Aorta (tissue), 5 donors: ENCODE results near the gene COQ4. TPM values are rescaled to one million over a fixed set of nuclear protein-coding genes. Genes with fewer than 3 reads are reported as not detected.
A peak's percentile ranks its signal among the peaks of the same experiment; 100 is the strongest.
"Not testable (repeated sequence)": the region's sequence is repeated elsewhere in the genome, so short reads cannot be mapped to it uniquely, and the experiment has no call there.

Experiments
- ATAC-seq: fragments of 200-7000 bp; cut with Tn5 transposase; one replicate; pipeline ENCODE4 v1.9.1; 2022; ENCODE audit warnings: moderate library complexity; ENCODE audit not compliant: low FRiP score
- DNase-seq, 2 donors: peaks; one replicate each; pipeline ENCODE4 v3.0.0-alpha.2; 2020
- H3K27ac ChIP-seq, 2 donors: one replicate each; pipeline ENCODE4 v1.5.1; 2013; ENCODE audit warnings: low read length in 2 of 2, mild to moderate bottlenecking in 2 of 2, moderate library complexity in 2 of 2, control low read depth in 1 of 2, inconsistent platforms in 1 of 2, low read depth in 1 of 2
- H3K27me3 ChIP-seq, 2 donors: one replicate each; pipeline ENCODE4 v1.6.1; 2013; ENCODE audit warnings: control low read depth in 1 of 2, low read length in 1 of 2, mild to moderate bottlenecking in 1 of 2, moderate library complexity in 1 of 2; ENCODE audit not compliant: insufficient read depth in 2 of 2, control insufficient read depth in 1 of 2
- H3K36me3 ChIP-seq, 2 donors: one replicate each; pipeline ENCODE4 v1.6.1; 2013; ENCODE audit warnings: control low read depth in 1 of 2, low read length in 1 of 2, mild to moderate bottlenecking in 1 of 2; ENCODE audit not compliant: insufficient read depth in 2 of 2, control insufficient read depth in 1 of 2
- H3K4me1 ChIP-seq, 2 donors: one replicate each; pipeline ENCODE4 v1.6.1; 2013; ENCODE audit warnings: low read length in 2 of 2, control low read depth in 1 of 2, mild to moderate bottlenecking in 1 of 2, moderate library complexity in 1 of 2; ENCODE audit not compliant: insufficient read depth in 2 of 2, control insufficient read depth in 1 of 2
- H3K4me3 ChIP-seq, 2 donors: one replicate each; pipeline ENCODE4 v1.5.1; 2013; ENCODE audit warnings: low read length in 2 of 2, control low read depth in 1 of 2, mild to moderate bottlenecking in 1 of 2
- H3K9me3 ChIP-seq: one replicate; pipeline ENCODE4 v1.6.1; 2013; ENCODE audit warnings: mild to moderate bottlenecking, low read length; ENCODE audit not compliant: control insufficient read depth
- WGBS, 2 donors: extraction: QIAGEN DNeasy Blood & Tissue Kit; methylation state at CpG; one replicate each; pipeline ENCODE4 v1.1.7; 2013; 5-methylcytosine and 5-hydroxymethylcytosine counted together
- intact Hi-C, 2 donors: fragments of 100-400 bp; cut with DNase I; formaldehyde crosslinking; loops; one replicate each; pipeline versions ENCODE4 v1.14.2 to v1.15.0; 2022
- long read RNA-seq, 2 donors: library from polyadenylated mRNA; unstranded; transcript quantifications; one replicate each; pipeline ENCODE4 v2.0.0, GENCODE V29; 2020 to 2021
- polyA plus RNA-seq, 2 donors: library from polyadenylated mRNA; stranded (reverse); fragments of 200-250 nt; gene quantifications; one replicate each; pipeline ENCODE4 v1.2.3, GENCODE V29; 2013
- total RNA-seq, 2 donors: library from RNA; stranded (reverse); fragmentation: NEBNext Ultra II Directional; extraction: Animal tissue kit (Norgen Biotek cat#: 25700); gene quantifications; one replicate each; pipeline ENCODE4 v1.2.1, GENCODE V29; 2021
- donor health status: healthy with polysubstance abuse.
- donor health status: Bipolar disorder and iron deficiency.
- donor health status: DM: no; HTN: no; CAD: no.
- donor health status: DM: no; HTN: no; CAD: no.
- donor health status: DM: yes; HTN: yes; CAD: no.

Gene COQ4
- total RNA-seq, result 10 to 100 TPM; 14.7 to 28.4 TPM
- 10 to 100 TPM; 22.2 to 53.8 TPM for polyA plus RNA-seq
- long read RNA-seq, donor 1, transcript COQ4-201 (7 exons, 1,548 nt), result major isoform, 12 of 20 reads
- long read RNA-seq, donor 1, partial matches to known transcripts, result 2 of 20 reads
- long read RNA-seq, donor 1, other reads (novel, unspliced or antisense), result 3 of 20 reads
- long read RNA-seq, donor 2, transcript COQ4-201 (7 exons, 1,548 nt), result major isoform, 9 of 13 reads
- long read RNA-seq, donor 2, partial matches to known transcripts, result 0 of 13 reads
- long read RNA-seq, donor 2, other reads (novel, unspliced or antisense), result 0 of 13 reads

DNA sequence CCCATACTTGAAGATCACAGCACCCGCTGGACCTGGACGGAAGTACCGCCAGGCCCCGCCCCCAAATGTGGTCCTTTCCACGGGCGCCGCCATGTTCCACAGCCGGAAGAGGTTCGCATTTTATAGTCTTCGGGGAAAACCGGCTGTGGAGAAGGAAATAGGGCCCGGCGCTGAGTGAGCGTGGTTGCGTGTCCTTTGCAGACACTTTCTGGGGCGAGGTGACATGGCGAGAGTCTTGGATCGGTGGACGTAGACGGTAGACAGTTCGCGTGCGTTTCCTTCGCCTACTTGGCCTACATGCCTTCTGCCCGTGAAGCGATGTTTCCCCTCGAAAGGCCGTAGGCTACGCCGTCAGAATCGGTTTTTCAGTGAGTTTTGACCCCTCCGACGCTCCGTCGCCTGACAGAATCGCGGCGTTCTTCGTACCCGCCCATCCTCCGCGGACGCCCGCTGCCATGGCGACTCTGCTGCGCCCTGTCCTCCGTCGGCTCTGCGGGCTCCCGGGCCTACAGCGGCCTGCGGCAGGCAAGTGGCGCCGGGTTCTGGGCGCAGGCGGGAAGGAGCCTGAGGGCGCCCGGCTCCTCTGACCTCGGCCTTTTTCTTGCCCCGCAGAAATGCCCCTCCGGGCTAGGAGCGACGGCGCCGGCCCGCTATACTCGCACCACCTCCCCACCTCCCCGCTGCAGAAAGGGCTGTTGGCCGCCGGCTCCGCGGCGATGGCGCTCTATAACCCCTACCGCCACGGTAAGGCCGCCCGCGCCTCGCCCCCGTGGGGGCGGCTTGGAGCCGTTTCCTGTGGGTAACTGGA is at the start of gene COQ4, which contains the start of gene TRUB2:
TSS of gene COQ4 (plus strand) at position 436 of the 808 bp plus-strand sequence. CDS start at position 456, 20 bp downstream.
TSS of gene TRUB2 (minus strand) at position 44 of the 808 bp plus-strand sequence. CDS start at position 5, 39 bp downstream.
- Histone ChIP-seq H3K36me3 (no peaks in the 10 kb centered on the region), H3K27ac (peak within 1 kb of the TSS in 1 of 2 donors; percentile 58)

DNA sequence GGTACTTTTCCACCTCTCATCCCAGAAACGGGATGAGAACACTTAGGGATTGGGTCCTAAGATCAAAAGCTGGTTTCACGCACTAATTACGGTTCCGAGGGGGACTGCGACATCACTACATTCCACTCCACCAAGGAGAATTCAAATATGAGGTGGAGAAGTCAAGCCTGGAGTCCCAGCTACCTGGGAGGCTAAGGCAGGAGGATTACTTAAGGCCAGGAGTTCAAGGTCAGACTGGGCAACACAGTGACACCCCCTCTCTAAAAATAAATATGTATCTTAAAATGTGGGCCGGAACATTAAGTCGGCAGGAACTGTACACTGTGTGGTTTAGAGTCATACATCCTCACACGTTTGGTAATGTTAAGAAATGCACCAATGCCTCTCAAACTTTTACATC is 48.4 kb upstream of the COQ4 start:
- intact Hi-C loops, result no loop called here
- DNase-seq (no peak), ATAC-seq (no peak)
- Histone ChIP-seq H3K9me3 (no peaks in the 10 kb centered on the region), H3K36me3 (peaks cover 2 to 3% of the 10 kb centered on the region in 2 donors), H3K27me3 (no peaks in the 10 kb centered on the region), H3K27ac (no peak overlapping the region), H3K4me3 (no peak overlapping the region), H3K4me1 (no peaks in the 10 kb centered on the region)
- WGBS, 2 donors, result 42 to 46% methylated on average over 8 of the region's 8 CpGs

More for the DNA sequence above, at the start of gene COQ4, which contains the start of gene TRUB2:
- Histone ChIP-seq H3K27me3 (no peaks in the 10 kb centered on the region), H3K9me3 (no peaks in the 10 kb centered on the region), H3K4me3 (peak within 1 kb of the TSS; percentile 84 to 90), H3K4me1 (no peaks in the 10 kb centered on the region)
- intact Hi-C loops, result no loop called here
- ATAC-seq (peak; percentile 98), DNase-seq (peak; percentile 95 to 97)
- WGBS, 2 donors, result 0% methylated on average over 83 of the region's 83 CpGs

DNA sequence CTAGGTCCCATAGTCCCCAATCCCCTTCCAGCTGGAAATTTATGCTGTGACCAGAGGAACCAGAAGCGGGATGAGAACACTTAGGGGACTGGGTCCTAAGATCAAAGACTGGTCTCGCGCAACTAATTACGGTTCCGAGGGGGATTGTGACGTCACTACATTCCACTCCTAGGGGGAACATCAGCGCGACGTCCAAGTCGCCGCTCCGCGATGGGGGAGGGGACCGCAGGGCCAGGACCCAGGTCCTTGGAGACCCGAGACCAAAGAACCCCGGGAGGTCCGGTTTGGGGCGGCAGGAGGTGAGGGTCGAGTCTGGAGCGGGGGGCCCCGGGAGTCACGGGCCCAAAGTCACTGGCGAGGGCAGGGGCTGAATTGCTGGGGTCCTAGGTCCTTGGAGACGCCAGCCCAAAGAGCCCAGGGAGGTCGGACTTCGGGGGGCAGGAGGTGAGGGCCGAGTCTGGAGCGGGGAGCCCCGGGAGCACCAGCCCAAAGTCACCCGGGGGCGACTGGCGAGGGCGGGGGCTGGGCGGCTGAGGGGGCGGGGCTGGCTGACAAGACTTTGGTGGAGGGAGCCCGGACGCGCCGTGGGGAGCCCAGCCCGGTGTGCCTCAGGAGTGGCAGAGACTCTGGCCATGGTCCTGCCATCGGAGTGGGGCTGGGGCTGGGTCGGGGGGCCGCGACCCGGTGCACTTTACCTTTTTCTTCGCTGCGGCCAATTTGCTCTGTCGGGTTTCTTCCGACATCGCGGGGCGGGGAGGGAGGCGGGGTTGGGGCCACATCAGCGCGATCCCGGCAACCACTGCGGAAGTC is 47.2 kb upstream of the COQ4 start, which contains the start of gene GOLGA2:
TSS of gene GOLGA2 (minus strand) at position 810 of the 810 bp plus-strand sequence. CDS start at position 779, 31 bp downstream.
- ATAC-seq (peak; percentile 83), DNase-seq (peak; percentile 67 to 86)
- 1% methylated on average over 49 to 57 of the region's 57 CpGs for WGBS, 2 donors
- Histone ChIP-seq H3K36me3 (peaks cover 2 to 3% of the 10 kb centered on the region in 2 donors), H3K4me1 (no peaks in the 10 kb centered on the region), H3K27ac (peak within 1 kb of the TSS in 1 of 2 donors; percentile 49), H3K4me3 (peak within 1 kb of the TSS; percentile 77 to 83), H3K9me3 (no peaks in the 10 kb centered on the region), H3K27me3 (no peaks in the 10 kb centered on the region)
- intact Hi-C loops, result no loop called here

DNA sequence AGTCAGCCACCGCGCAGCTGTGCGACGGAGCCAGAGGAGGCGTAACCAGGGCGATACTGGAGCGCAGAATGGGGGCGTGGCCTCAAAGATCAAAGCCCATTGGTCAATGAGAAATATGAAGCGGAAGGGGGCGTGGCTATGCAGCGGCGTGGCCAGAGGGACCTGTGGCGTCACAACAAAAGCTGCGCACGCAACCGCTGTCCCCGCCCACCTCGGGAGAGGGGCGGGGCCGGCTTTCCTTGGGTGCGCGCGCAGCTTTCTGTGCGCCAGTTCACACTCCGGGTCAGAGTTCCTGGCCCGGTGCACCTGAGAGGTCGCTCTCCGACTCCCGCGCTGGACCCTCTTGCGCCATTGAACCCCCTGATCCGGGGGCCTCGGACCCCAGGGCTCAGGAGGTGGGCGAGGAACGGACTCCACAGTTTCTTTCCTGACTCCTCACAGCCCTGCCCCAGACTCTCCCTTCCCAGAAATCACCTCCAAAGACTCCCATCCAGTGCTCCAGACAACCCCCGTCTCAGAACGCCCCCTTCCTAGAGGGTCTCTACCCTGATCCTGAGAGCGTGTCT is 46.5 kb upstream of the COQ4 start, which contains the start of gene SWI5:
TSS of gene SWI5 (plus strand) at position 269 of the 566 bp plus-strand sequence.
- intact Hi-C loops, result no loop called here
- Histone ChIP-seq H3K4me3 (peak within 1 kb of the TSS; percentile 77 to 83), H3K9me3 (no peaks in the 10 kb centered on the region), H3K4me1 (no peaks in the 10 kb centered on the region), H3K27ac (peak within 1 kb of the TSS in 1 of 2 donors; percentile 49), H3K36me3 (peaks cover 2 to 3% of the 10 kb centered on the region in 2 donors), H3K27me3 (no peaks in the 10 kb centered on the region)
- DNase-seq (peak; percentile 100), ATAC-seq (peak; percentile 98)
- WGBS, 2 donors, result 0 to 1% methylated on average over 35 to 38 of the region's 38 CpGs

DNA sequence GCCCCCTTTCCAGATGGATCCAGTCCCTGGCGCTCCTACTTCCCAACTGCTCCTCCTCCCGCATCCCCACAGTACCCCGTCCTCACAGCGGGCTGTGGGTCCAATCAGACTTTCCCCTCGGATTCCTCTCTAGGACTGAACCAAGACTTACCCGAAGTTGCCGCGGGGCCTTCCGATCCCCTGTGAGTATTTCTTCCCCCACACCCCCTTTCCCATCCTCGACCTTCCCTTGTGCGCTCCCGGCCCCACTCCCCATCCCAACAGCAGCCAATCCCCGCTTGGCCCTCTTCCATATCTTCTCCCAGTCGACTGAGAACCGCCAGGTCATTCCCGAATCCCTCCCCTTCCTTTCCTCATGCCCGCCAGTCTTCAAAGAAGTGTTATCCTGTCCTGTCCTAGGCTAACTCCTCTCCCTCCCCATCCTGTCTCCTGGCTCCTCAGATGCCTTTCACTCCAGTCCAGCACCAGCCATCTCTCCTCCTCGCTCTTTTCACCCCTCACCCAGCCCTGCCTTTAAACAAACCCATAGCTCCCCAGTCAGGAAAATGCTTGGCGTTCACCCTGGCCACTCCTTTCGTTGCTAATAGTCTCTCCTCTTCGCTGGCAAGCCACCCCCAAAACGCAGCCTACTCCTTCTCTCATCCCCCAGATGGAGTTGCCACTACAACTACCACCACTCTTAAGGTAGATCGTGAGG is 45.9 kb upstream of the COQ4 start:
- intact Hi-C loops, result no loop called here
- peak in 1 of 2 donors; percentile 79 for DNase-seq
- 3% methylated on average over 23 of the region's 23 CpGs for WGBS, 2 donors

DNA sequence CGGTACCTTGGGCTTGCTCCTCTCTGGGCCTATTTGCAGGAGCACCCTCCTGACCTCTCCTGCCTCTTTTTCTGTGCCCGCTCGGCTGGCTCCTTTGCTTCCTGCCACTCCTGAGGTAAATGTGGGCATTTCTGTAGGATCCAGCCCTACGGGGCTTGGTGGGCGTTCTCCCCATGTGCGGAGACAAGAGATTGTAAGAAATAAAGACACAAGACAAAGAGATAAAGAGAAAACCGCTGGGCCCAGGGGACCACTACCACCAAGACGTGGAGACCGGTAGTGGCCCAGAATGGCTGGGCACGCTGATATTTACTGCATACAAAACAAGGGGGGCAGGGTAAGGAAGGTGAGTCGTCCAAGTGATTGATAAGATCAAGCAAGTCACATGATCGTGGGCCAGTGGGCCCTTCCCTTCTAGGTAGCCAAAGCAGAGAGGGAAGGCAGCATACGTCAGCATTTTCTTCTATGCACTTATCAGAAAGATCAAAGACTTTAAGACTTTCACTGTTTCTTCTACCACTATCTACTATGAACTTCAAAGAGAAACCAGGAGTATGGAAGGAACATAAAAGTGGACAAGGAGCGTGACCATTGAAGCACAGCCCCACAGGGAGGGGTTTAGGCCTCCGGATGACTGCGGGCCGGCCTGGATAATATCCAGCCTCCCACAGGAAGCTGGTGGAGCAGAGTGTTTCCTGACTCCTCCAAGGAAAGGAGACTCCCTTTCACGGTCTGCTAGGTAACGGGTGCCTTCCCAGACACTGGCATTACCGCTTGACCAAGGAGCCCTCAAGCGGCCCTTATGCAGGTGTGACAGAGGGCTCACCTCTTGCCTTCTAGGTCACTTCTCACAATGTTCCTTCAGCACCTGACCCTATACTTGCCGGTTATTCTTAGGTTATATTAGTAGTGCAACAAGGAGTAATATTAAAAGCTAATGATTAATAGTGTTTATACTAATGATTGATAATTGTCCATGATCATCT is 43.3 kb upstream of the COQ4 start:
- H3K4me1 ChIP-seq, intact Hi-C loops, H3K9me3 ChIP-seq, H3K4me3 ChIP-seq, DNase-seq, ATAC-seq, H3K27ac ChIP-seq, H3K27me3 ChIP-seq, H3K36me3 ChIP-seq: not testable (repeated sequence)
- WGBS, 2 donors, result 75 to 78% methylated on average over 22 of the region's 22 CpGs

More for the DNA sequence above, 45.9 kb upstream of the COQ4 start:
- Histone ChIP-seq H3K36me3 (peaks cover 0 to 3% of the 10 kb centered on the region in 2 donors), H3K9me3 (no peaks in the 10 kb centered on the region), H3K4me3 (peak overlapping the region; percentile 38 to 61), H3K4me1 (no peaks in the 10 kb centered on the region), H3K27ac (peak overlapping the region in 1 of 2 donors; percentile 42), H3K27me3 (no peaks in the 10 kb centered on the region)
- ATAC-seq, result peak; percentile 52

DNA sequence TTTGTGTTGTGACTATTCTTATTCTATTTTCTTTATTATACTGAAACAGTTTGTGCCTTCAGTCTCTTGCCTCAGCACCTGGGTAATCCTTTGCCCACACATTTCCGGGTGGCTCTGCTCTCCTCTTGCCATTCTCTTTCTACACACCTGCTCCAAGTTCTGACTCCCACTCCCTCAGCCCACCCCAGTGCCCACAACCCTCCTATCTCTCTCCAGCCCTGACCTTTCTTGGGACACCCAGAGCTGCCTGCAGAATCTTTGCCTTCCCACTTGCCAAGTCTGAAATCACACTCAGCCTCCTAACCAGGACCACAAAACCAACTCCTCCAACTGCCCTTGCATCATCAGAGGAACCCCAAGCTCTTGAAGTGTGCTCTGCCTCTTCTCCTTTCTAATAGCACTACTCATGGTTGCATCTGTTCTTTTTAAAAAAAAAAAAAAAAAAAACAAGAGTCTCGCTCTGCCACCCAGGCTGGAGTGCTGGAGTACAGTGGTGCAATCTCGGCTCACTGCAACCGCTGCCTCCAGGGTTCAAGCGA is 42.5 kb upstream of the COQ4 start:
- Histone ChIP-seq H3K27me3 (no peaks in the 10 kb centered on the region), H3K4me3 (no peak overlapping the region)
- intact Hi-C loops, result no loop called here

More for the DNA sequence above, 42.5 kb upstream of the COQ4 start:
- H3K4me1 ChIP-seq, result no peaks in the 10 kb centered on the region
- H3K36me3 ChIP-seq, result no peaks in the 10 kb centered on the region
- no peak for ATAC-seq
- no peak overlapping the region for H3K27ac ChIP-seq
- WGBS, 2 donors, result 95 to 97% methylated on average over 5 of the region's 5 CpGs
- H3K9me3 ChIP-seq, result no peaks in the 10 kb centered on the region
- DNase-seq, result no peak
